Ammon's horn (tissue), 1 donor: ENCODE data around the gene DEPP1.

ENCODE experiments used
- DNase-seq: peaks from one replicate; pipeline ENCODE4 v3.0.0-alpha.2; 2016; ENCODE audit warnings: low spot score

Gene DEPP1

DNA sequence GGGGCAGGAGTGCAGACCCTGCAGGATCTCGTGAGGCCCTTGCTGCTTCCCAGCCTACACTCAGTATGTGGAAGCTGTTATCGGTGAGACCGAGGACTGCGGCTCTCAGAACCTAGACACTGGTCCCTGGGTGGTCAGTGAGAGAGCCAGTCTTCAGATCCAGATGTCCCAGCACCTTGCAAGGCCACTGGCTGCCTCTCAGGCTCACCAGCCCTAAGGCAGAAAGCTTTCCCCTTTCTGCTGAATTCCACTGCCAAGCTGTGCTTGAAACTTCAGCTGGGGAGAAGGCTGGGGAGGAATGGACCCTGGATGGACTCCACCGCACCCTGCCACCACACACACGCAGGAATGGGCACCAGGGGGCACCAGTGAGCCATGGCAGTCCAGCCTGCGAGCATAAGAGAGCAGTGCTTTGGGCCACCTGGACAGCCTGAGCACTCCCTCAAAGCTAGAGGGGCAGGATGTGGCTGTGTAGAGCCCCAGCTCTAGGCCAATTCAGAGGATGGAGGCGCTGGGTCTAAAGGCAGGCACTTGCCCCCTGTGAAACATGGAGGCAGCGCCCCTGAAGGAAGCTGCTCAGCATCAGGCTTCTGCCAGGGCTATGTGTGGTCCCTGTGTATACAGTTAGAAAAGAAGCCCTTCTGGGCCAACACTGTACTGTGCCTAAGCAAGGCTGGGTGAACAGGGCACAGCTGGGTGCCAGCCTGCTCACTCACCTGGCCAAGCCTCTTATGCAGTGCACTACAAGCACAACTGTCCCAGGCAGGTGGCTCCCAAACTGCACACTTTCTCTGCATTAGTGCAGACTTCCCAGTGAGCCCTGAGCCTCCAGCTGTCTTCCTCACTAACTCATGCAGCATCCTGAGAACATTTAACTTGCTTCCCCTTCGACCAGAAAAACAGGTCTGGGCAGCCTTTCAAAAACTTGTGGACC, 45.8 kb downstream of the DEPP1 start:
- peak; percentile 93 for DNase-seq

DNA sequence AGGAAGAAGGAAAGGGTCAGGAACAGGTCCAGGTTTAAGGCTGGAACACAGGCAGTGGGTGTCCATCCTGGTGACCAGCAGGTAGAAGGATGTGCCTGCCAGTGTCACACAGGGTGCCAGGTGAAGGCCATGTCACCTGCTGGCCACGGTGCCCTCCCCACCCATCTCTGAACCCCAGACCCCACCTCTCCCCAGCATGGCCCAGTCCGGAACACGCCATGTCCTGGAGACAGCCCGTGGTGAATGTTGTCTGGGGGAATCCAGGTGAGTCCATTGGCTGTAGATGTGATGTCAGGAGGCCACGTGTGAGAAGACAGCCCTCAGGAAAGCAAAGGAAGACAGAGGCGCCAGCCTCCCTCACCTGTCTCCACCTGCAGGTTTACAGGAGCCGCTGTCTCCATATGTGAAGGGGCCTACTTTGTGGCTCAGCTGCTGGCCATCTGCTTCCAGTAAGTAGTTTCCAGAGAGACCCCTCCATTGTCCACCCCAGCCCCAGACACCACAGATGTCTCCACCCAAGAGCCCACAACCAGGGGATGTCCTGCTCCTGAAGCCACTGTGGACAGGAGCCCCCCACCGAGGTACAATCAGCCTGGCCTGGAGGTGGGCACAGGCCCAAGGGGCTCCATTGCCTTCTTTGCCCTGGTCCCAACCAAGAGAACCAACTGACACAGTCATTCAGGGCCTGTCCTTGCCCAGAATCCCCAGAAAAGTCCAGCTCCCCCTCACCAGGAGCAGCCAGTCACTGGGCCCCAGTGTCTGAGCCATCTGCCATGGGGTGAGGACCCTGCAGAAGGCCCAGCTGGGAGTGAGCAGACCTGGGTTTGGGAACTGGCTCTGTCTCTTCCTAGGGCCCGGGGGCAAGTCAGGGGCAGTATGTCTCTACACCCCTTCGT, 46.7 kb downstream of the DEPP1 start:
- no peak for DNase-seq

DNA sequence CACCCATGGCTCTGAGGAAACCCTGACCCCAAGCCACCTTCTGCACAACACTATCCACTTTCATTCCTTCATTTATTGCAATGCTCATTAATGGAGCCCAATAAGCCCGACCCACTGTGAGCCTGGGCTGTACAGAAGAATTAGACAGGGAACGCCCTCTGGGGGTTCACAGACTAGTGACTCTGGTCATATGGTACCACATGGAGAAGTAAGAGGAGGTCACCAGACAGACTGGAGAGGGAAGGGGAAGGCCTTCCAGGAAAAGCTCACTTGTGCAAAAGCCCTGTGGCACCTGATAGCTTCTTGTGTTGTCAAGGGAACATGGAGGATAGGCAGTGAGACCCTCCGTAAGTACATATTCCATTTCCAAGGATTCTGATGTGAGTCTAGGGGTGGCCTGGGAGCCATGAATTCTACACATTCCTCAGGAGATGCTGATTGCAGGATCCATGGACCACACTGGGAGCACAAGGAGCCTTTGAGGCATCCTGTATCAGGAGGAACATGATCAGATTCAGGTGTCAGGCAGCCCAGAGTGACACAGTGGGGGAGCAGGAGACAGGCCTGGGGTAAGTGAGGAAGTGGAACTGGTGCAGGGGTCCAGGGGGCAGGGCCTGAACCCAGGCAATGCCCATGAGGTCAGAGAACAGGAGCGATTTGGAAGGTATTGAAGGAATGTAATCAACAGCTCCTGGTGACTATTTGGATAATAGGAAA, 47.5 kb downstream of the DEPP1 start:
- no peak for DNase-seq

DNA sequence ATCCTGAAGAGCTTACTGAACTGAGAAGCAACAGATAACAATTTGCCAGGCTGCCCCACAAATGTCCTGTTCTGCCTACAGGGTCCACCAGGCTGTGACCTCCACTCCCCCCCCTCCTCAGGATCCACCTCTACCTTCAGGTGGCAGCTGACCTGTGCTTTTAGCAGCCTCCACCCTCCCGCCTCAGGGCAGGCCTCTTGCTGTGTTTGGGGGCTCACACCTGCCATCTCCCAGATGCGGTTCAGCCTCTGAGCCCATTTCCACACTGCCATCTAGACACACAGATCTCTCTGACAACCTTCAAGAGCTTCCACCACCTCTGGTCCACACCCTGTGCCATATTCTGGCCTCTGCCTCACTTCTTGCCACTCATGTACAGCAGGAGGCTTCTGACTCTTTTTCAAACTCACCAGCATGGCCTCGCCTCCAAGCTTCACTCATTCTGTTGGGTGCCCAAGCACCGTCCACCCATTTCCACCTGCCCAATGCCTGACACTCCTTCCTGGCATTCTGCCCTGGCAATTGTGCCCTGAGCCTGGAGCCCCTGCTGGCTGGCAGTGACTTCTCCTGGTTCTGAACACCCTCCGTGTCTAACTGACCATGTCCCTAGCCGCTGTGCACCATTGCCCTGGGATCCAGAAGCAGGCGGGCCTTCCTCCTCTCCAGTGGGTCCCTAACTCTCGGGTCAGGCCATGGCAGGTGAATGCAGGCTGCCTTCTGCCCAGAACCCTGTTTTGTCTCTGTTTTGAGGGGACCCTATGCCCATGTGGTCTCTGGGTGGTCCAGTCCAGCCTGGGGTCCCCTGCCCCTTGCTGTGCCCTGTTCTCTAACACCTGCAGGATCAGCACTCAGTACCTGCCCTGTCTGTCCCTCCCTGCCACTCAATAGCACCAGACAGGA, 49.0 kb downstream of the DEPP1 start:
- DNase-seq, result no peak

DNA sequence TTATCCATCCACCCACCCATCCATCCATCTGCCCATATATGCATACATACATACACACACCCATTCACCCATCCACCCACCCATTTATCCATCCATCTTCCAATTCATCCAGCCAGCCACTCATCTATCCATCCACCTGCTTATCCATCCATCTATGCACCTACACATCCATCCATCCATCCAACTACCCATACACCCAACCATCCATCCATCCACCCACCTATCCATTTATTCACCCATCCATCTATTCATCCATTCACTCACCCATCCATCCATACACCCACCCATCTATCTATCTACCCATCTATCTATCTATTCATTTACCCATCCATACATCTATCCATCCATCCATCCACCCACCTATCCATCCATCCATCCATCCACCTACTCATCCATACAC, 50.1 kb downstream of the DEPP1 start:
- no peak for DNase-seq

DNA sequence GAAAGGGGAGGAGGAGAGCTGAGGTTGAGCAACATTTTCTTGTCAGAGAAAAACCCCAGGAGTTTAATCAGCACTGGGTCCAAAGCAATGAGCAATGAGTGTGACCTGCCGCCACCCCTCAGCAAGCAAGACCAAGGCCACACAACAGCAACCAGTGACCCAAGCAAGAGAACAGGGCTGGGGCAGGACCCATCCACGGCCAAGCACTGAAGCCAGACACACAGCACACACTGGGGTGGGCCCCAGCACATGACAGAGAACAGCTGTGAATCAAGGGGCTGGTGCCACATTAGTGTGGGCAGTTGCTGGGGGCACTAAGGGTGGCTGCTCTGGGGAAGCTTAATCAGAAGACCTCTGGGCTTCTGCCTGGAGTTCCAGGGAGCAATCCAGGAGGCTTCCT, 51.3 kb downstream of the DEPP1 start:
- DNase-seq, result no peak

DNA sequence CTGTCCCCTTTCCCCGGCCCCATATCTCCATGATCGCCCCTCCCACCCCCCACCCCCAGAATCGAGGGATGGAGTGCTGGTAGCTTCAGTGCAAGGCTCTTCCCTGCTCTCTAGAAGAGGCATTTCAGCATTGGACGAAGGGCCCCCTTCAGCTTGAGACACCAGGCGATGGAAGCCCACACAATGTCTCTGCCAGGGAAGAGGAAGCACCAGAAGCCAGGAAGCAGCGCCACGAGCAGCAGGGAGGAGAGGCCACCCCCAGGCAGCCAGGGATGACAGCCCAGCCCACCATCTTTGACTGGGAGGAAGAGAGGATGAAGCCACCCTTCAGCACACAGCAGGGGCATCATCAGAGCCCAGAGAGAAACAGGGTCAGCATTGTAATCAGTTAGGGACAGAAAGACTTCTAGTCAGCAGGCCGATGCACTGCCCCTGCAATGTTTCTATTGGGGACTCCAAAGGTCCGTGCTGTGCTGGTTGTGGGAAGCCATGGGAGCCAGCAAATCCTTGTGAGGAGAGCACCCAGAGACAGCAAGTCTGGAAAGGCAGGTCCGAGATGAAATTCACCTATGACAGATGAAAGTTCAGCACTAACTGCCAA, 51.8 kb downstream of the DEPP1 start:
- no peak for DNase-seq
